BE2C (cell line): Measurements from ENCODE around the gene SLC5A2.
"Not testable (repeated sequence)": the region's sequence is repeated elsewhere in the genome, so short reads cannot be mapped to it uniquely, and the experiment has no call there.

ENCODE experiments used
- DNase-seq: peaks from one replicate; pipeline ENCODE4 v3.0.0-alpha.2; 2020
- H3K27me3 ChIP-seq: fragments of 250-450 bp; sonication (Bioruptor Pico); 2 replicates; pipeline ENCODE4 v1.5.1; 2020; ENCODE audit warnings: mild to moderate bottlenecking
- H3K36me3 ChIP-seq: fragments of 250-450 bp; sonication (Bioruptor Pico); 2 replicates; pipeline ENCODE4 v1.5.1; 2020; ENCODE audit warnings: mild to moderate bottlenecking
- H3K4me1 ChIP-seq: fragments of 250-450 bp; sonication (Bioruptor Pico); 2 replicates; pipeline ENCODE4 v1.5.1; 2020
- H3K4me3 ChIP-seq: 2 replicates; pipeline ENCODE4 v1.5.1; 2011; ENCODE audit warnings: low read depth, low read length
- H3K9me3 ChIP-seq: fragments of 250-450 bp; sonication (Bioruptor Pico); 2 replicates; pipeline ENCODE4 v1.5.1; 2020
- CTCF ChIP-seq: IDR thresholded peaks from 2 replicates; pipeline ENCODE4 v1.5.1; 2012; ENCODE audit warnings: mild to moderate bottlenecking, low read depth, low read length

The SLC5A2 gene

GRCh38 chr16:31532896-31533295 lies 50.0 kb downstream of the SLC5A2 start:
- no peak overlapping the region for H3K4me3 ChIP-seq
- no peak for DNase-seq
- no peaks in the 10 kb centered on the region for H3K4me1 ChIP-seq
- no peaks in the 10 kb centered on the region for H3K36me3 ChIP-seq
- TF ChIP-seq CTCF, result no peak
- H3K27me3 ChIP-seq, result peaks cover 39% of the 10 kb centered on the region
- H3K9me3 ChIP-seq, result no peaks in the 10 kb centered on the region

- Histone ChIP-seq H3K4me3 (no peak overlapping the region), H3K4me1 (no peaks in the 10 kb centered on the region), H3K27me3 (peaks cover 18% of the 10 kb centered on the region), H3K9me3 (no peaks in the 10 kb centered on the region), H3K36me3 (no peaks in the 10 kb centered on the region)
- no peak for DNase-seq
- no peak for TF ChIP-seq CTCF
Observed at GRCh38 chr16:31535737-31536136, 52.8 kb downstream of the SLC5A2 start.

GRCh38 chr16:31536804-31537361 lies 54.0 kb downstream of the SLC5A2 start:
- no peak for DNase-seq
- H3K4me1 ChIP-seq, result no peaks in the 10 kb centered on the region
- no peak overlapping the region for H3K4me3 ChIP-seq
- H3K27me3 ChIP-seq, result peaks cover 15% of the 10 kb centered on the region
- H3K36me3 ChIP-seq, result no peaks in the 10 kb centered on the region
- no peaks in the 10 kb centered on the region for H3K9me3 ChIP-seq
- no peak for TF ChIP-seq CTCF

GRCh38 chr16:31537362-31538242 lies 54.7 kb downstream of the SLC5A2 start:
- Histone ChIP-seq H3K4me1 (no peaks in the 10 kb centered on the region), H3K9me3 (no peaks in the 10 kb centered on the region), H3K36me3 (no peaks in the 10 kb centered on the region), H3K4me3 (no peak overlapping the region), H3K27me3 (peaks cover 17% of the 10 kb centered on the region)
- TF ChIP-seq CTCF, result no peak
- no peak for DNase-seq

GRCh38 chr16:31538243-31538598 lies 55.3 kb downstream of the SLC5A2 start:
- not testable (repeated sequence) for H3K36me3 ChIP-seq, H3K9me3 ChIP-seq, H3K4me3 ChIP-seq, H3K4me1 ChIP-seq, DNase-seq
- peaks cover 19% of the 10 kb centered on the region for H3K27me3 ChIP-seq

- not testable (repeated sequence) for DNase-seq, H3K9me3 ChIP-seq, H3K36me3 ChIP-seq, H3K4me1 ChIP-seq, H3K4me3 ChIP-seq
- peaks cover 19% of the 10 kb centered on the region for H3K27me3 ChIP-seq
Observed at GRCh38 chr16:31539762-31540161, 56.8 kb downstream of the SLC5A2 start.
